Transverse colon (tissue), 4 donors: ENCODE measurements around the gene LIMCH1.

Experiments
- CTCF ChIP-seq, 5 experiments: fragments of 200-600 bp in 3 of 5; fragments of 450-650 bp in 2 of 5; sonication (generic) in 3 of 5; IDR thresholded peaks; 1 replicate in 2 of 5; 2 replicates in 3 of 5; pipeline ENCODE4 v1.5.1; 2016 to 2017; ENCODE audit warnings: antibody characterized with exemption in 5 of 5, inconsistent platforms in 3 of 5, mild to moderate bottlenecking in 2 of 5, moderate library complexity in 1 of 5
- EP300 ChIP-seq: sonication (generic); formaldehyde crosslinking; IDR thresholded peaks from one replicate; pipeline ENCODE4 v1.6.1; 2017; ENCODE audit warnings: antibody characterized with exemption, low read depth
- POLR2A ChIP-seq: fragments of 450-650 bp; IDR thresholded peaks from one replicate; pipeline ENCODE4 v1.6.1; 2016; ENCODE audit warnings: antibody characterized with exemption, mild to moderate bottlenecking, moderate library complexity
- POLR2AphosphoS5 ChIP-seq, 3 donors: sonication (generic); formaldehyde crosslinking; IDR thresholded peaks; one replicate each; pipeline ENCODE4 v1.6.1; 2016; ENCODE audit warnings: antibody characterized with exemption in 3 of 3

GRCh38 chr4:41573502-41574001 is 35.6 kb downstream of the LIMCH1 start:
- TF ChIP-seq POLR2AphosphoS5 (IDR thresholded peaks at IDR 0.05) (no peak), EP300 (no peak), CTCF (IDR thresholded peaks at IDR 0.05) (no peak), POLR2A (no peak)
